Endodermal cell (in vitro differentiated cells): Measurements from ENCODE around the gene FAM162B. TPM values are rescaled to one million over a fixed set of nuclear protein-coding genes. Genes with fewer than 3 reads are reported as not detected.

Experiments used
- DNase-seq: peaks from one replicate; pipeline ENCODE4 v3.0.0-alpha.2; 2017
- H3K27ac ChIP-seq: 2 replicates; pipeline ENCODE4 v1.5.1; 2013; ENCODE audit warnings: mild to moderate bottlenecking, low read depth, low read length, moderate library complexity
- H3K27me3 ChIP-seq: 2 replicates; pipeline ENCODE4 v1.6.1; 2013; ENCODE audit warnings: mild to moderate bottlenecking, low read length, moderate library complexity; ENCODE audit not compliant: insufficient read depth, control insufficient read depth, poor library complexity, severe bottlenecking
- H3K36me3 ChIP-seq: 2 replicates; pipeline ENCODE4 v1.7.0; 2013; ENCODE audit warnings: mild to moderate bottlenecking, low read length, moderate library complexity; ENCODE audit not compliant: control insufficient read depth, insufficient read depth
- H3K4me1 ChIP-seq: one replicate; pipeline ENCODE4 v1.7.0; 2013; ENCODE audit warnings: low read length; ENCODE audit not compliant: control insufficient read depth, insufficient read depth
- H3K4me3 ChIP-seq: 2 replicates; pipeline ENCODE4 v1.5.1; 2013; ENCODE audit warnings: mild to moderate bottlenecking, low read length, moderate library complexity
- H3K9ac ChIP-seq: 2 replicates; pipeline ENCODE4 v1.6.1; 2013; ENCODE audit warnings: mild to moderate bottlenecking, low read length, moderate library complexity; ENCODE audit not compliant: poor library complexity, severe bottlenecking; ENCODE audit errors: extremely low read depth
- H3K9me3 ChIP-seq: 2 replicates; pipeline ENCODE4 v1.6.1; 2013; ENCODE audit warnings: mild to moderate bottlenecking, low read length, moderate library complexity; ENCODE audit not compliant: control insufficient read depth
- H3K27ac Mint-ChIP-seq: 2 replicates; pipeline ENCODE4 v1.8.0; 2020; ENCODE audit warnings: mixed read lengths
- H3K27me3 Mint-ChIP-seq: 2 replicates; pipeline ENCODE4 v1.8.0; 2021; ENCODE audit warnings: mild to moderate bottlenecking, mixed read lengths; ENCODE audit not compliant: insufficient read depth
- H3K36me3 Mint-ChIP-seq: 2 replicates; pipeline ENCODE4 v1.8.0; 2020; ENCODE audit warnings: low read depth, mixed read lengths
- H3K4me1 Mint-ChIP-seq: 2 replicates; pipeline ENCODE4 v1.8.0; 2020; ENCODE audit warnings: mixed read lengths
- H3K4me3 Mint-ChIP-seq: 2 replicates; pipeline ENCODE4 v1.8.0; 2020; ENCODE audit warnings: mild to moderate bottlenecking, moderate library complexity, mixed read lengths
- H3K9me3 Mint-ChIP-seq: 2 replicates; pipeline ENCODE4 v1.8.0; 2020; ENCODE audit warnings: mild to moderate bottlenecking, mixed read lengths
- CTCF ChIP-seq: fragments of 200-600 bp; sonication (generic); conservative IDR thresholded peaks from 2 replicates; pipeline ENCODE4 v1.5.0; 2021; ENCODE audit warnings: antibody characterized with exemption, mild to moderate bottlenecking
- WGBS, 2 experiments: methylation state at CpG; one replicate each; pipeline versions ENCODE4 v1.1.5 to v1.1.7; 2013; ENCODE audit warnings: missing lambda C conversion rate in 2 of 2, mixed read lengths in 1 of 2; ENCODE audit not compliant: insufficient coverage in 1 of 2, insufficient read length in 1 of 2; 5-methylcytosine and 5-hydroxymethylcytosine counted together
- total RNA-seq, 2 donors: library from RNA; stranded (reverse); fragmentation: NEBNext Ultra II Directional in 1 of 2; extraction: Animal tissue kit (Norgen Biotek cat#: 25700) in 1 of 2; gene quantifications; 2 replicates in 1 of 2; 3 replicates in 1 of 2; pipeline ENCODE4 v1.2.1, GENCODE V29; 2021

Gene FAM162B
- total RNA-seq, 2 donors from 2014 or later, result 0.79 to 1.1 TPM

- Mint-ChIP-seq H3K27me3 (no peaks in the 10 kb centered on the region), H3K36me3 (no peaks in the 10 kb centered on the region), H3K9me3 (no peaks in the 10 kb centered on the region), H3K4me3 (no peak overlapping the region), H3K4me1 (no peaks in the 10 kb centered on the region), H3K27ac (no peak overlapping the region)
- no peak overlapping the region for H3K4me3 ChIP-seq
- H3K9me3 ChIP-seq, result no peaks in the 10 kb centered on the region
- no peak for TF ChIP-seq CTCF
- WGBS, 2 experiments, result 87 to 91% methylated on average over 3 to 4 of the region's 5 CpGs
- H3K36me3 ChIP-seq, result no peaks in the 10 kb centered on the region
- no peak overlapping the region for H3K27ac ChIP-seq
- no peak overlapping the region for H3K9ac ChIP-seq
- no peaks in the 10 kb centered on the region for H3K4me1 ChIP-seq
- no peak for DNase-seq
- no peaks in the 10 kb centered on the region for H3K27me3 ChIP-seq
Measured at GRCh38 chr6:116783852-116784251, 18.3 kb upstream of the FAM162B start.

- no peaks in the 10 kb centered on the region for H3K27me3 ChIP-seq
- H3K36me3 Mint-ChIP-seq, result no peaks in the 10 kb centered on the region
- no peak overlapping the region for H3K27ac ChIP-seq
- H3K4me1 ChIP-seq, result no peaks in the 10 kb centered on the region
- H3K9me3 ChIP-seq, result no peaks in the 10 kb centered on the region
- no peaks in the 10 kb centered on the region for H3K27me3 Mint-ChIP-seq
- H3K4me3 Mint-ChIP-seq, result no peak overlapping the region
- no peak for DNase-seq
- no peaks in the 10 kb centered on the region for H3K4me1 Mint-ChIP-seq
- no peaks in the 10 kb centered on the region for H3K36me3 ChIP-seq
- H3K9me3 Mint-ChIP-seq, result no peaks in the 10 kb centered on the region
- H3K4me3 ChIP-seq, result no peak overlapping the region
- WGBS, 2 experiments, result 60 to 68% methylated on average over 3 to 13 of the region's 13 CpGs
- no peak overlapping the region for H3K27ac Mint-ChIP-seq
- TF ChIP-seq CTCF, result peak; percentile 80
- H3K9ac ChIP-seq, result no peak overlapping the region
Measured at GRCh38 chr6:116779573-116780164, 14.2 kb upstream of the FAM162B start.

DNA sequence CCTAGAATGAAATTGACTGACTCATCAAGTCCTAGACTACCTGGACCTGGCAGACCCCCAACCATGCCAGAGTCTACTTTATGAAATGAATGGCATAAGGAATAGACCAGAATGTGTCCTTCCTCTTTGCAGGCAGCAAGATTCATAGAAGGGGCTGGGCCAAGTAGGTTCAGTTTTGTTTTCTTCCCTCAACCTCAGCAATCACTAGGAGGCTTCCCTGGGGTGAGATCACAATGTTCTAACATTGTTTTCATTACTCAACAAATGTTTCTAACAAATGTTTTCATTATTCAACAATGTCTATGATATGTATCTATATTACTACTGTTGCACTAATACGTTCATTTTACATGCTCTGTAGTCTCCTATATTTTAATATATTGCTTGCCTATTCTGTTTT, 8.4 kb upstream of the FAM162B start:
- TF ChIP-seq CTCF, result no peak
- H3K4me3 Mint-ChIP-seq, result no peak overlapping the region
- H3K4me3 ChIP-seq, result no peak overlapping the region
- no peaks in the 10 kb centered on the region for H3K36me3 ChIP-seq
- H3K27me3 Mint-ChIP-seq, result no peaks in the 10 kb centered on the region
- no peak overlapping the region for H3K9ac ChIP-seq
- no peaks in the 10 kb centered on the region for H3K9me3 ChIP-seq
- no peaks in the 10 kb centered on the region for H3K9me3 Mint-ChIP-seq
- WGBS, 2 experiments, result 100% methylated on average over 1 of the region's 1 CpG; no CpG with 5 or more reads in 1 of the 2 experiments
- H3K27ac ChIP-seq, result no peak overlapping the region
- no peaks in the 10 kb centered on the region for H3K27me3 ChIP-seq
- no peaks in the 10 kb centered on the region for H3K4me1 Mint-ChIP-seq
- no peak overlapping the region for H3K27ac Mint-ChIP-seq
- no peaks in the 10 kb centered on the region for H3K36me3 Mint-ChIP-seq
- DNase-seq, result no peak
- no peaks in the 10 kb centered on the region for H3K4me1 ChIP-seq
